Measurements from ENCODE around the gene ATXN3L.

Gene ATXN3L

GRCh38 chrX:13272426-13272825 is 47.4 kb downstream of the ATXN3L start:
- H3K4me3 ChIP-seq (ENCODE audit: low read depth, low read length): no peak overlapping the region
- TF ChIP-seq, protein P1, sequence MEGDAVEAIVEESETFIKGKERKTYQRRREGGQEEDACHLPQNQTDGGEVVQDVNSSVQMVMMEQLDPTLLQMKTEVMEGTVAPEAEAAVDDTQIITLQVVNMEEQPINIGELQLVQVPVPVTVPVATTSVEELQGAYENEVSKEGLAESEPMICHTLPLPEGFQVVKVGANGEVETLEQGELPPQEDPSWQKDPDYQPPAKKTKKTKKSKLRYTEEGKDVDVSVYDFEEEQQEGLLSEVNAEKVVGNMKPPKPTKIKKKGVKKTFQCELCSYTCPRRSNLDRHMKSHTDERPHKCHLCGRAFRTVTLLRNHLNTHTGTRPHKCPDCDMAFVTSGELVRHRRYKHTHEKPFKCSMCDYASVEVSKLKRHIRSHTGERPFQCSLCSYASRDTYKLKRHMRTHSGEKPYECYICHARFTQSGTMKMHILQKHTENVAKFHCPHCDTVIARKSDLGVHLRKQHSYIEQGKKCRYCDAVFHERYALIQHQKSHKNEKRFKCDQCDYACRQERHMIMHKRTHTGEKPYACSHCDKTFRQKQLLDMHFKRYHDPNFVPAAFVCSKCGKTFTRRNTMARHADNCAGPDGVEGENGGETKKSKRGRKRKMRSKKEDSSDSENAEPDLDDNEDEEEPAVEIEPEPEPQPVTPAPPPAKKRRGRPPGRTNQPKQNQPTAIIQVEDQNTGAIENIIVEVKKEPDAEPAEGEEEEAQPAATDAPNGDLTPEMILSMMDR (conservative IDR thresholded peaks at IDR 0.05; ENCODE audit: low read depth, low read length): no peak
- no peak for DNase-seq (ENCODE audit: low read depth)

DNA sequence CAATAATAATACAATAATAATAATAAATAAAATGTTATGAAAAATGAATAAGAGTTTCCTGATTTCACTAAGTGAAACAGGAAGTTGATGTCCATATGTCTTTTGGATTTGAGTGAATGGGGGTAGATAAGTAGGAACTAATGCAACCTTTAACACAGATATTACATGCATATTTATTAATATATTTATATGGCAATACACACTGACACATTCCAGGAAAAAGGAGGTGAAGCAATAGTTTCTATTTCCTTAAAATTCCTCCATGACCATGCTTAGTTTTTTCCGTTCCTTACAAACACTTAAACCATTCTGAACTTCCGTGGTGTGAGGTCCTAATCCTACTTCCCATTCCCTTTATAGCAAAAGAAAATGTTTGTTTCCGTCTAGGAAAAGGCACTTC is 48.3 kb downstream of the ATXN3L start:
- H3K4me3 ChIP-seq (ENCODE audit: low read depth, low read length): no peak overlapping the region
- no peak for DNase-seq (ENCODE audit: low read depth)
- TF ChIP-seq, protein P1 (conservative IDR thresholded peaks at IDR 0.05; ENCODE audit: low read depth, low read length): no peak

DNA sequence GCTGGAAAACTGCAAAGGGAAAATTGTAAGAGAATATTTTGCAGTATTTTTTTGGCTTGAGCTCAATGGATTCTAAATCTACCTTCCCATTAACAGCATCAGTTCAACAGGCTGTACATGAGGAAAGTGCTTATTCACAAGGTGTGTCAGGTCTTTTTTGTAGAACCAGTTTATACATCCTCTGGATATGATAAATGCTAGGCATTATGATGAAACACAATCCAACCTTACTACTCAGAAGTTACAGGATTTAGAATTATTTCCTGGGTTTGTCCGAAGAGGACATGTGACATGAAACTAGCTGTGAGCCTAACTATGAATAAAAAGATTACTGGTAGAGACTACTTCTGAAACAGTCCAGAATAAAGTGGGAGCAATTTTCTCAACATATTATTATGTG is 49.5 kb downstream of the ATXN3L start:
- TF ChIP-seq, protein P1 (conservative IDR thresholded peaks at IDR 0.05; ENCODE audit: low read depth, low read length): no peak
- H3K4me3 ChIP-seq (ENCODE audit: low read depth, low read length): no peak overlapping the region
- no peak for DNase-seq (ENCODE audit: low read depth)

DNA sequence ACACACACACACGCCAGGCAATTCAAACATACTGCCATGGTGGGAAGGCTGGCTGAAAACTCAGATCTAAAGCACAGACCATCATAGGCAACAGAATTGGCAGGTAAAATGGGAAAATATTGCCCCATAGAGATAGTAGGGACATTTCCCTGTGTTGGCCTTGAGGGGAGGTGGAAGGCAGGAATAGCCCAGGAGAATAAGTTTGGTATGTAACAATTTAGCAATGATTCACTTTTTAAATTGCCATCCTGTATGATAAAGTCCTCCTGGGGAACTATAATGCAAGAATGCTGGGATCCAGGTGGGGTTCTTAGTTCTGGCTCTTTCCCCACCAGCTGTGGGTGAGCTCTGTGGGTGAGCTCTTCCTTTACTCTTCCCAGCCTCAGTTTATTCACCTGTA is 51.0 kb downstream of the ATXN3L start:
- no peak for DNase-seq (ENCODE audit: low read depth)
- H3K4me3 ChIP-seq (ENCODE audit: low read depth, low read length): no peak overlapping the region
- TF ChIP-seq, protein P1 (conservative IDR thresholded peaks at IDR 0.05; ENCODE audit: low read depth, low read length): no peak

Measured in choroid plexus epithelial cell (primary cell).